DMS114 treated with DMSO at 0.1 percent for 48 hours (cell line): ENCODE data around the gene ZSWIM9.

Experiments
- DNase-seq: peaks from one replicate; lab custom pipeline; 2025; ENCODE audit not compliant: unreplicated experiment; lab: John Stamatoyannopoulos, UW

ZSWIM9 gene

GRCh38 chr19:48169939-48170803 lies at the start of gene ZSWIM9, which contains the start of gene LIG1:
TSS of gene ZSWIM9 (plus strand) at chr19:48170680. CDS start at chr19:48171803, 1,123 bp downstream.
TSS of gene LIG1 (minus strand) at chr19:48170344. CDS start at chr19:48165566, 4,778 bp downstream.
- peak; percentile 83 for DNase-seq

- DNase-seq = no peak
Measured at GRCh38 chr19:48121066-48121465, 49.4 kb upstream of the ZSWIM9 start.

GRCh38 chr19:48121909-48122371 lies 48.5 kb upstream of the ZSWIM9 start:
- DNase-seq = no peak

- no peak for DNase-seq
Measured at GRCh38 chr19:48122421-48122820, 48.1 kb upstream of the ZSWIM9 start.

GRCh38 chr19:48123907-48124651 lies 46.4 kb upstream of the ZSWIM9 start:
- no peak for DNase-seq

GRCh38 chr19:48127561-48127960 lies 42.9 kb upstream of the ZSWIM9 start:
- DNase-seq = no peak

GRCh38 chr19:48133094-48133493 lies 37.4 kb upstream of the ZSWIM9 start:
- DNase-seq = no peak

- DNase-seq = no peak
Measured at GRCh38 chr19:48135411-48135810, 35.1 kb upstream of the ZSWIM9 start.

- DNase-seq = no peak
Measured at GRCh38 chr19:48136547-48136946, 33.9 kb upstream of the ZSWIM9 start.

- DNase-seq = no peak
Measured at GRCh38 chr19:48137411-48137810, 33.1 kb upstream of the ZSWIM9 start.

- DNase-seq = no peak
Measured at GRCh38 chr19:48139053-48139452, 31.4 kb upstream of the ZSWIM9 start.

- DNase-seq = no peak
Measured at GRCh38 chr19:48147597-48148175, 22.8 kb upstream of the ZSWIM9 start.

GRCh38 chr19:48148576-48148975 lies 21.9 kb upstream of the ZSWIM9 start:
- DNase-seq = no peak

GRCh38 chr19:48149430-48149829 lies 21.1 kb upstream of the ZSWIM9 start:
- DNase-seq = no peak

GRCh38 chr19:48152551-48152950 lies 17.9 kb upstream of the ZSWIM9 start:
- peak; percentile 18 for DNase-seq

GRCh38 chr19:48154003-48154402 lies 16.5 kb upstream of the ZSWIM9 start:
- no peak for DNase-seq

- no peak for DNase-seq
Measured at GRCh38 chr19:48158210-48158790, 12.2 kb upstream of the ZSWIM9 start.

GRCh38 chr19:48168689-48169088 lies 1.8 kb upstream of the ZSWIM9 start:
- DNase-seq = no peak

GRCh38 chr19:48169578-48169938 lies 922 bp upstream of the ZSWIM9 start:
- no peak for DNase-seq

- DNase-seq = no peak
Measured at GRCh38 chr19:48170817-48171347, 402 bp downstream of the ZSWIM9 start.

- DNase-seq = no peak
Measured at GRCh38 chr19:48171710-48172109, 1.2 kb downstream of the ZSWIM9 start.
